Measurements from ENCODE around the gene MDP1.

The MDP1 gene

GRCh38 chr14:24185741-24186140 is 30.1 kb downstream of the MDP1 start:
- TF ChIP-seq JUND (IDR thresholded peaks at IDR 0.05; ENCODE audit: low read depth): no peak
- in situ Hi-C loops (cut with HindIII; ENCODE audit: low pct_unique_long_range_greater_than_20kb, low sequenced_read_pairs): no loop called here
- no peak for DNase-seq (ENCODE audit: low read depth in 1 of 2, low spot score in 1 of 2)

GRCh38 chr14:24185026-24185425 is 30.8 kb downstream of the MDP1 start:
- TF ChIP-seq JUND (IDR thresholded peaks at IDR 0.05; ENCODE audit: low read depth): no peak
- no peak for DNase-seq (ENCODE audit: low read depth in 1 of 2, low spot score in 1 of 2)
- in situ Hi-C loops (cut with HindIII; ENCODE audit: low pct_unique_long_range_greater_than_20kb, low sequenced_read_pairs): no loop called here

- TF ChIP-seq JUND (IDR thresholded peaks at IDR 0.05; ENCODE audit: low read depth): no peak
- no peak for DNase-seq (ENCODE audit: low read depth in 1 of 2, low spot score in 1 of 2)
- in situ Hi-C loops (cut with HindIII; ENCODE audit: low pct_unique_long_range_greater_than_20kb, low sequenced_read_pairs): no loop called here
Measured at GRCh38 chr14:24184104-24184970, 31.5 kb downstream of the MDP1 start.

DNA sequence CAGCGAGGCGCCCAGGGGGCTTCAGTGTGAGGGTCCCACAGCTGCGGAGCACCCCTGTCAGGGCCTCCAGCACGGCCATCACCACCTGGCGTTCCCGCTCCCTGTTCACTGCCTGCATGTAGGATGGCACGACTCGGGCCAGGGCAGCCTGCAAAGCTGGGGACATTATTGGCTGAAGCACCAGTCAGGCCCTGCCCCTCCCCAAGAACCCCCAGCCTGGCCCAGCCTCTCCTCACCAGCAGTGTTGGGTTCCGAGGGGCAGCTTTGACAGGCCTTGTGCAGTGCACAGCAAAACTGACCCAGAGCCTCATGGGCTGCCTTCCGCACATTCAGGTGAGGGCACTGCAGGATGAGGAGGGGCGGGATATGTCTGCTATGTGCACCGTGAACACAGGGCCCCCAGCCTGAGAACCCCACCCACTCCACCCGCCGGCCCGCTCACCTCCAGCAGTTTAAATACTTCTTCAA is 32.8 kb downstream of the MDP1 start:
- in situ Hi-C loops (cut with HindIII; ENCODE audit: low pct_unique_long_range_greater_than_20kb, low sequenced_read_pairs): no loop called here
- DNase-seq (ENCODE audit: low read depth in 1 of 2, low spot score in 1 of 2): no peak
- no peak for TF ChIP-seq JUND (IDR thresholded peaks at IDR 0.05; ENCODE audit: low read depth)

GRCh38 chr14:24182110-24182882 is 33.6 kb downstream of the MDP1 start:
- in situ Hi-C loops (cut with HindIII; ENCODE audit: low pct_unique_long_range_greater_than_20kb, low sequenced_read_pairs): no loop called here
- no peak for DNase-seq (ENCODE audit: low read depth in 1 of 2, low spot score in 1 of 2)
- no peak for TF ChIP-seq JUND (IDR thresholded peaks at IDR 0.05; ENCODE audit: low read depth)

- no peak for DNase-seq (ENCODE audit: low read depth in 1 of 2, low spot score in 1 of 2)
- no peak for TF ChIP-seq JUND (IDR thresholded peaks at IDR 0.05; ENCODE audit: low read depth)
- in situ Hi-C loops (cut with HindIII; ENCODE audit: low pct_unique_long_range_greater_than_20kb, low sequenced_read_pairs): no loop called here
Measured at GRCh38 chr14:24181371-24182077, 34.3 kb downstream of the MDP1 start.

DNA sequence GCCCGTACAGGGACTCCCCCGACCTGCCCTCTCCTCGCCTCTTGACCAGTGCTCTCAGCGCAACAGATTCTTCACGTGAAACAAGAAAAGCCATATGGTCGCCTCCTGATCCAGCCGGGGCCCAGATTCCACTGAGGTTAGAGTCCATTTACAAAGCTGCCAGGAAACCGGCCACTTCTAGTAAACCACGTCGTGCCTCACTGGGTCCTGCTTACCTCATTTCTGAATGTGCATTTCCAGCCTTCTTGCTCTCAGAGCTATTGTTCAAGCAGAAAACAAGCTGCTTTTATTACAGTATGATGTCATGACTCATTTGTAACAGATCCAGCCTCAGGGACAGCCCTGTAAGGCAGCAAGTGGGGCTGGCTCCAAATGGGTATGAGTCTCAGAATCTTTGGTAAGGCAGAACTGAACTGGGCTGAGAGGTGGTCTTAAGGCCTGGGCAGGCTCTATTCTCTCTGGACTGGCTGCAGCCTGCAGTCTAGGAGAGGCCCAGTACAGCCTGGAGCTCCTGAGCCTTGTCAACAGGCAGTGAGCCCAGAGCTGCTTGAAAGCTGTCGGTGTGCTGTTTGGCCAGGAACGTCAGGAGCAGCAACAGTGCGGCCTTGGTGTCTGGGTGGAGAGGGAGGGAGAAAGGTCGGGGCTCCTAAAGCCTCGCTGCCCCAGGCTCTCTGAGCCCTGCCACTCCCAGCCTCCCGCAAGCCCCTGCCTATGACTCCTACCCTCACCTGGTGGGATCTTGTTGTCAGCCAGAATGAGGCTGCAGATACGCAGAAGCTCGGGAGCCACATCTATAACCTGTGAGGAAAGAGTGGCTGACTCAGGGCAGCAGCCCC is 35.7 kb downstream of the MDP1 start:
- DNase-seq (ENCODE audit: low read depth in 1 of 2, low spot score in 1 of 2): no peak
- in situ Hi-C loops (cut with HindIII; ENCODE audit: low pct_unique_long_range_greater_than_20kb, low sequenced_read_pairs): no loop called here
- no peak for TF ChIP-seq JUND (IDR thresholded peaks at IDR 0.05; ENCODE audit: low read depth)

- no peak for TF ChIP-seq JUND (IDR thresholded peaks at IDR 0.05; ENCODE audit: low read depth)
- no peak for DNase-seq (ENCODE audit: low read depth in 1 of 2, low spot score in 1 of 2)
- in situ Hi-C loops (cut with HindIII; ENCODE audit: low pct_unique_long_range_greater_than_20kb, low sequenced_read_pairs): no loop called here
Measured at GRCh38 chr14:24179294-24179960, 36.4 kb downstream of the MDP1 start.

DNA sequence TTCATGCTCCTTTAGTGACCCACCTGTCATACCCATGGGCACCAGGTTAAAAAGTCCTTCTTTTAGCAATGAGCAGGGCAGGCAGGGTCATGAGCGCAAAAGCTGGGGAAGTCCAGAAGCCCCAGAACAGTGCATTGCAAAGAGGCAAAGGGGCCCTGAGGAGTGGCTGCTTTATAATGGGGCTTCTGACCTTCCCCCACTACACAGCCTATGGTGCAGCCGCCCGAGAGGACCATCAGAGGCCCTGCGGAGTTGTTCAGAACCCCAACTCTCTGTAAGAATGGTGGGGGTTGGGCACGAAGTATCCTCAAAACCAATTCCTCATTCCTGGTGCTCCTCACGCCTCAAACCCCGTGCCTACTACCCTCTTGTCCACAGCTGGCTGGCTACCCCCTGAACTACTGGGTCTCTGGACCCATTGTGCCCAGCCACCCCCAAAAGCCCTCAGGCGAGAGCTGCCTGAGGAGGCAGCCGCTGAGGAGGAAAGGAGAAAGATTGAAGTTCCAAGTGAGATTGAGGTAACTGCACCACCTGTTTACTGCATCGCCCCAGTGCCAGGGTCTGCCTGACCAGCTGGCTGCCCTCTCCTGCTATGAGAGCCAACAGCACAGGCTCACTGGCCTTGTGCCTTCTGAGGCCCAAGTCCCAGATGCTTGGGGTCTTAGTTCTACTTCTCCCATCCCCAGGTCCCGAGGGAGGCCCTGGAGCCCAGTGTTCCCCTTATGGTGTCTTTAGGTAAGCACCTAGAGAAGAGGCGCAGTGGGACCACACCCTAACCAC is 37.3 kb downstream of the MDP1 start:
- DNase-seq (ENCODE audit: low read depth in 1 of 2, low spot score in 1 of 2): no peak
- TF ChIP-seq JUND (IDR thresholded peaks at IDR 0.05; ENCODE audit: low read depth): no peak
- in situ Hi-C loops (cut with HindIII; ENCODE audit: low pct_unique_long_range_greater_than_20kb, low sequenced_read_pairs): no loop called here

- no peak for TF ChIP-seq JUND (IDR thresholded peaks at IDR 0.05; ENCODE audit: low read depth)
- in situ Hi-C loops (cut with HindIII; ENCODE audit: low pct_unique_long_range_greater_than_20kb, low sequenced_read_pairs): no loop called here
- no peak for DNase-seq (ENCODE audit: low read depth in 1 of 2, low spot score in 1 of 2)
Measured at GRCh38 chr14:24177891-24178290, 38.0 kb downstream of the MDP1 start.

Data from T47D (cell line).